ENCODE data around the gene ELL2.
"Not testable (repeated sequence)": the region's sequence is repeated elsewhere in the genome, so short reads cannot be mapped to it uniquely, and the experiment has no call there.

The ELL2 gene

GRCh38 chr5:95907740-95908706 is 53.6 kb downstream of the ELL2 start:
- no peak for DNase-seq (ENCODE audit: low read depth)

- DNase-seq (ENCODE audit: low read depth), result no peak
These were observed 54.5 kb downstream of the ELL2 start for GRCh38 chr5:95907067-95907705.

- DNase-seq (ENCODE audit: low read depth), result not testable (repeated sequence)
These were observed 55.3 kb downstream of the ELL2 start for GRCh38 chr5:95906398-95906797.

- no peak for DNase-seq (ENCODE audit: low read depth)
These were observed 56.8 kb downstream of the ELL2 start for GRCh38 chr5:95904827-95905226.

GRCh38 chr5:95903838-95904237 is 57.8 kb downstream of the ELL2 start:
- DNase-seq (ENCODE audit: low read depth), result no peak

GRCh38 chr5:95901676-95902627 is 59.7 kb downstream of the ELL2 start:
- peak; percentile 72 for DNase-seq (ENCODE audit: low read depth)

GRCh38 chr5:95900383-95900958 is 61.2 kb downstream of the ELL2 start:
- DNase-seq (ENCODE audit: low read depth), result no peak

GRCh38 chr5:95899829-95900228 is 61.8 kb downstream of the ELL2 start:
- no peak for DNase-seq (ENCODE audit: low read depth)

GRCh38 chr5:95899006-95899405 is 62.6 kb downstream of the ELL2 start:
- no peak for DNase-seq (ENCODE audit: low read depth)

- no peak for DNase-seq (ENCODE audit: low read depth)
These were observed 65.9 kb downstream of the ELL2 start for GRCh38 chr5:95895771-95896170.

GRCh38 chr5:95895251-95895650 is 66.4 kb downstream of the ELL2 start:
- no peak for DNase-seq (ENCODE audit: low read depth)

- DNase-seq (ENCODE audit: low read depth), result no peak
These were observed 68.8 kb downstream of the ELL2 start for GRCh38 chr5:95892784-95893354.

GRCh38 chr5:95891499-95891898 is 70.2 kb downstream of the ELL2 start:
- no peak for DNase-seq (ENCODE audit: low read depth)

GRCh38 chr5:95889076-95889475 is 72.6 kb downstream of the ELL2 start:
- DNase-seq (ENCODE audit: low read depth), result no peak

- DNase-seq (ENCODE audit: low read depth), result no peak
These were observed 73.7 kb downstream of the ELL2 start for GRCh38 chr5:95887977-95888376.

GRCh38 chr5:95886340-95887044 is 75.2 kb downstream of the ELL2 start:
- no peak for DNase-seq (ENCODE audit: low read depth)

- no peak for DNase-seq (ENCODE audit: low read depth)
These were observed 77.1 kb downstream of the ELL2 start for GRCh38 chr5:95884511-95884910.

- no peak for DNase-seq (ENCODE audit: low read depth)
These were observed 77.7 kb downstream of the ELL2 start for GRCh38 chr5:95884017-95884325.

GRCh38 chr5:95883185-95884016 is 78.2 kb downstream of the ELL2 start:
- DNase-seq (ENCODE audit: low read depth), result no peak

GRCh38 chr5:95881833-95882232 is 79.8 kb downstream of the ELL2 start:
- no peak for DNase-seq (ENCODE audit: low read depth)

Measured in HS-5 (cell line).